Panc1 (cell line): ENCODE data around the gene ADAMTSL2. TPM values are rescaled to one million over a fixed set of nuclear protein-coding genes. Genes with fewer than 3 reads are reported as not detected.
A peak's percentile ranks its signal among the peaks of the same experiment; 100 is the strongest.

Source experiments
- ATAC-seq: fragments of 200-7000 bp; cut with Tn5 transposase; 2 replicates; pipeline ENCODE4 v1.9.1; 2020; ENCODE audit warnings: mild to moderate bottlenecking, moderate library complexity
- Bru-seq: library from RNA; stranded (reverse); fragments of 400-500 nt; gene quantifications from one replicate; lab custom pipeline; 2021; lab: Mats Ljungman, UMichigan
- BruChase-seq, 2 experiments: library from RNA; stranded (reverse); fragments of 400-500 nt; gene quantifications; one replicate each; lab custom pipeline; 2021; lab: Mats Ljungman, UMichigan
- BruUV-seq: library from RNA; stranded (reverse); fragments of 400-500 nt; replicated peaks from 2 replicates; lab custom pipeline; 2021; lab: Mats Ljungman, UMichigan
- CTCF ChIA-PET: fragments of 300-600 bp; sonication (Branson Sonifier 250); formaldehyde crosslinking; loops from one replicate; lab custom pipeline; 2022; ENCODE audit warnings: antibody characterized with exemption; lab: Charles Lee
- POLR2A ChIA-PET: fragments of 300-600 bp; sonication (Branson Sonifier 250); formaldehyde crosslinking; loops from one replicate; lab custom pipeline; 2022; ENCODE audit warnings: antibody characterized with exemption; lab: Charles Lee
- DNase-seq: peaks from one replicate; pipeline ENCODE4 v3.0.0-alpha.2; 2010; ENCODE audit warnings: low read depth, low spot score
- H3K27ac ChIP-seq: 2 replicates; pipeline ENCODE4 v1.5.1; 2011; ENCODE audit warnings: mild to moderate bottlenecking, low read length, inconsistent platforms
- H3K27me3 ChIP-seq: fragments of 200-500 bp; sonication (Bioruptor generic); 2 replicates; pipeline ENCODE4 v1.6.0; 2014; ENCODE audit warnings: low read length, inconsistent platforms; ENCODE audit not compliant: control insufficient read depth, insufficient read depth
- H3K36me3 ChIP-seq: fragments of 200-500 bp; sonication (Bioruptor generic); 2 replicates; pipeline ENCODE4 v1.5.1; 2014; ENCODE audit warnings: inconsistent platforms, mild to moderate bottlenecking, low read length, moderate library complexity; ENCODE audit not compliant: control insufficient read depth, insufficient read depth
- H3K4me1 ChIP-seq: 2 replicates; pipeline ENCODE4 v1.5.1; 2011; ENCODE audit warnings: inconsistent platforms, mild to moderate bottlenecking, low read length, moderate library complexity; ENCODE audit not compliant: control insufficient read depth, insufficient read depth
- H3K4me3 ChIP-seq, 2 experiments: 2 replicates each; pipeline ENCODE4 v1.5.1; 2011 to 2012; ENCODE audit warnings: low read depth in 2 of 2, low read length in 2 of 2, mild to moderate bottlenecking in 2 of 2, inconsistent platforms in 1 of 2, moderate library complexity in 1 of 2
- H3K9me3 ChIP-seq: fragments of 200-500 bp; sonication (Bioruptor generic); 2 replicates; pipeline ENCODE4 v1.5.1; 2014; ENCODE audit warnings: low read depth, mild to moderate bottlenecking, inconsistent platforms, low read length, moderate library complexity; ENCODE audit not compliant: control insufficient read depth, insufficient read depth
- POLR2AphosphoS5 ChIP-seq: IDR thresholded peaks from 2 replicates; pipeline ENCODE4 v1.6.1; 2012; ENCODE audit warnings: mild to moderate bottlenecking, low read depth, low read length, moderate library complexity
- SIN3A ChIP-seq: IDR thresholded peaks from 2 replicates; pipeline ENCODE4 v1.6.1; 2012; ENCODE audit warnings: low read depth, mild to moderate bottlenecking, low read length, moderate library complexity, borderline replicate concordance; ENCODE audit not compliant: insufficient read depth
- TCF7L2 ChIP-seq: IDR thresholded peaks from 2 replicates; pipeline ENCODE4 v1.6.1; 2011; ENCODE audit warnings: mild to moderate bottlenecking, low read depth, low read length, inconsistent platforms
- in situ Hi-C: cut with HindIII; loops from 2 replicates; pipeline ENCODE4 v1.10.0; 2016; ENCODE audit warnings: low sequenced_read_pairs, low pct_unique_long_range_greater_than_20kb
- intact Hi-C: fragments of 100-400 bp; cut with micrococcal nuclease; formaldehyde crosslinking; loops from one replicate; pipeline ENCODE4 v1.10.0; 2022; ENCODE audit not compliant: unreplicated experiment
- long read RNA-seq: library from polyadenylated mRNA; unstranded; transcript quantifications from one replicate; pipeline ENCODE4 v2.0.0, GENCODE V29; 2021; ENCODE audit not compliant: unreplicated experiment
- polyA plus RNA-seq: library from polyadenylated mRNA; unstranded; fragments of >200 nt; gene quantifications from one replicate; pipeline ENCODE4 v1.2.1, GENCODE V29; 2012; ENCODE audit warnings: missing spikeins; ENCODE audit not compliant: insufficient read length
- total RNA-seq: library from RNA; stranded (reverse); gene quantifications from one replicate; pipeline ENCODE4 v1.2.1, GENCODE V29; 2021; ENCODE audit not compliant: unreplicated experiment
- TF ChIP-seq, protein P1 (sequence below): fragments of 450-650 bp; IDR thresholded peaks from 2 replicates; pipeline ENCODE4 v1.5.1; 2017; ENCODE audit warnings: mild to moderate bottlenecking
- TF ChIP-seq, protein P2 (sequence below), 2 experiments: IDR thresholded peaks; 2 replicates each; pipeline ENCODE4 v1.6.1; 2011 to 2012; ENCODE audit warnings: low read depth in 2 of 2, control low read depth in 1 of 2, low read length in 1 of 2, mild to moderate bottlenecking in 1 of 2, moderate library complexity in 1 of 2; ENCODE audit not compliant: insufficient read depth in 1 of 2

ADAMTSL2 gene
- total RNA-seq (0.10 TPM), Bru-seq, nascent RNA (percentile 14 among the genes with signal in this experiment), BruChase-seq, experiment 1, labeled RNA remaining after a 2-hour chase (percentile 13 among the genes with signal in this experiment), BruChase-seq, experiment 2, labeled RNA remaining after a 6-hour chase (percentile 7 among the genes with signal in this experiment)
- polyA plus RNA-seq, result 0.25 TPM
- long read RNA-seq, partial matches to known transcripts, result 0 of 1 reads
- long read RNA-seq, other reads (novel, unspliced or antisense), result 1 of 1 reads

DNA sequence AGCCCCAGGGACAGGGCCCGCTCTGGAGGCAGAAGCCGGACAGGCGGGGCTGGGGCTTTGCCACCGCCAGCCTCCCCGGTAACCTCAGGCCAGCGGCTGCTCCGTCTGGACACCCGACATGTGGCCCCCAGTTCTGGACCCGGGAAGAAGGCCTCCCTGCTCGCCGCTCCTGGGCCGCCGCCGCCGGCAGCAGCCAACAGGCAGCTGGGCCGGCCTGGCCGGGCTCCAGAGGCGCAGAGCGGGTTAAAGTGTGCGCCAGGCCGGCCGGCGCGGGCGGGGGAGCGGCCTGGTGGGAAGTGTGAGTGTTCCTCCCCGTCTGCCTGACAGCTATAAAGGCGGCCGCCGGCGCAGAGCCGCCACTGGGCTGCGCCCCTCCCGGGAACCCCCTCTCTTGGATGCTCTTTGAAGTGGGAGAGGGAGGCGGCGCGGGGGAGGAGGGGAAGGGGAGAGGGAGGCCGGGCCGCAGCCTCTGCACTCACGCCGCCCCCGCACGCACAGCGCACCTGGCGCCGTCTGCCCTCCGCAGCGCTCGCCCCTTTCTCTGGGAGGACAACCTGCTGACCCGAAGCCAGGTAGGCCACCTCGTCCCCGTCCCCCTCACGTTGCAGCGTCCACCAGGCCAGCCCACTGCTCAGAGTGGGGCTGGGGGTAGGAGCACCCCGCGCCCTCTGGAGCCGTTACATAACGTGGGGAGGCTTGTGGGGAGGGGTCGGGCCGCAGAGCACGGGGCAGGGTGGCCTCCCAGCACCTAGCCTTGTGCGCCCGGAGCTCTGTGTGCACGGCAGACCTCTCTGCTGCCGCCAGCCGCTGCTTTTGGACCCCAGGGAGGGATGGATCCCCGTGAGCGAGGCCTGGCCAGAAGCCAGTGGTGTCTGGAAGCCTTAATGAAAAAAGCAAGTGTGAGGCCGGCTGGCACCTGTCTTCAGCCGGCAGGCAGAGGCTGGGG, at the start of gene ADAMTSL2:
Gene ADAMTSL2, plus strand, starts transcription at position 359 of the 946 bp plus-strand sequence. CDS start 2,009 bp downstream, outside the sequence.
- intact Hi-C loops (no loop called here), in situ Hi-C loops (no loop called here)
- ATAC-seq (no peak), DNase-seq (no peak)
- no peak for TF ChIP-seq POLR2AphosphoS5
- TF ChIP-seq, protein P1, sequence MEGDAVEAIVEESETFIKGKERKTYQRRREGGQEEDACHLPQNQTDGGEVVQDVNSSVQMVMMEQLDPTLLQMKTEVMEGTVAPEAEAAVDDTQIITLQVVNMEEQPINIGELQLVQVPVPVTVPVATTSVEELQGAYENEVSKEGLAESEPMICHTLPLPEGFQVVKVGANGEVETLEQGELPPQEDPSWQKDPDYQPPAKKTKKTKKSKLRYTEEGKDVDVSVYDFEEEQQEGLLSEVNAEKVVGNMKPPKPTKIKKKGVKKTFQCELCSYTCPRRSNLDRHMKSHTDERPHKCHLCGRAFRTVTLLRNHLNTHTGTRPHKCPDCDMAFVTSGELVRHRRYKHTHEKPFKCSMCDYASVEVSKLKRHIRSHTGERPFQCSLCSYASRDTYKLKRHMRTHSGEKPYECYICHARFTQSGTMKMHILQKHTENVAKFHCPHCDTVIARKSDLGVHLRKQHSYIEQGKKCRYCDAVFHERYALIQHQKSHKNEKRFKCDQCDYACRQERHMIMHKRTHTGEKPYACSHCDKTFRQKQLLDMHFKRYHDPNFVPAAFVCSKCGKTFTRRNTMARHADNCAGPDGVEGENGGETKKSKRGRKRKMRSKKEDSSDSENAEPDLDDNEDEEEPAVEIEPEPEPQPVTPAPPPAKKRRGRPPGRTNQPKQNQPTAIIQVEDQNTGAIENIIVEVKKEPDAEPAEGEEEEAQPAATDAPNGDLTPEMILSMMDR, result no peak
- TF ChIP-seq, protein P2, sequence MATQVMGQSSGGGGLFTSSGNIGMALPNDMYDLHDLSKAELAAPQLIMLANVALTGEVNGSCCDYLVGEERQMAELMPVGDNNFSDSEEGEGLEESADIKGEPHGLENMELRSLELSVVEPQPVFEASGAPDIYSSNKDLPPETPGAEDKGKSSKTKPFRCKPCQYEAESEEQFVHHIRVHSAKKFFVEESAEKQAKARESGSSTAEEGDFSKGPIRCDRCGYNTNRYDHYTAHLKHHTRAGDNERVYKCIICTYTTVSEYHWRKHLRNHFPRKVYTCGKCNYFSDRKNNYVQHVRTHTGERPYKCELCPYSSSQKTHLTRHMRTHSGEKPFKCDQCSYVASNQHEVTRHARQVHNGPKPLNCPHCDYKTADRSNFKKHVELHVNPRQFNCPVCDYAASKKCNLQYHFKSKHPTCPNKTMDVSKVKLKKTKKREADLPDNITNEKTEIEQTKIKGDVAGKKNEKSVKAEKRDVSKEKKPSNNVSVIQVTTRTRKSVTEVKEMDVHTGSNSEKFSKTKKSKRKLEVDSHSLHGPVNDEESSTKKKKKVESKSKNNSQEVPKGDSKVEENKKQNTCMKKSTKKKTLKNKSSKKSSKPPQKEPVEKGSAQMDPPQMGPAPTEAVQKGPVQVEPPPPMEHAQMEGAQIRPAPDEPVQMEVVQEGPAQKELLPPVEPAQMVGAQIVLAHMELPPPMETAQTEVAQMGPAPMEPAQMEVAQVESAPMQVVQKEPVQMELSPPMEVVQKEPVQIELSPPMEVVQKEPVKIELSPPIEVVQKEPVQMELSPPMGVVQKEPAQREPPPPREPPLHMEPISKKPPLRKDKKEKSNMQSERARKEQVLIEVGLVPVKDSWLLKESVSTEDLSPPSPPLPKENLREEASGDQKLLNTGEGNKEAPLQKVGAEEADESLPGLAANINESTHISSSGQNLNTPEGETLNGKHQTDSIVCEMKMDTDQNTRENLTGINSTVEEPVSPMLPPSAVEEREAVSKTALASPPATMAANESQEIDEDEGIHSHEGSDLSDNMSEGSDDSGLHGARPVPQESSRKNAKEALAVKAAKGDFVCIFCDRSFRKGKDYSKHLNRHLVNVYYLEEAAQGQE (IDR thresholded peaks at IDR 0.05; ENCODE audit: insufficient read depth in 1 of 2, low read depth in 2 of 2, low read length in 1 of 2), result no peak
- TF ChIP-seq TCF7L2, result no peak
- TF ChIP-seq SIN3A, result no peak
- Histone ChIP-seq H3K27ac (no peak within 1 kb of the TSS), H3K36me3 (no peaks in the 10 kb centered on the region), H3K4me1 (no peaks in the 10 kb centered on the region; the same call in 1 of the 2 replicates), H3K27me3 (no peaks in the 10 kb centered on the region), H3K4me3 (no peak within 1 kb of the TSS), H3K9me3 (no peaks in the 10 kb centered on the region)
- ChIA-PET CTCF (no interaction called here), POLR2A (no interaction called here)
- BruUV-seq, result no TSS peak

DNA sequence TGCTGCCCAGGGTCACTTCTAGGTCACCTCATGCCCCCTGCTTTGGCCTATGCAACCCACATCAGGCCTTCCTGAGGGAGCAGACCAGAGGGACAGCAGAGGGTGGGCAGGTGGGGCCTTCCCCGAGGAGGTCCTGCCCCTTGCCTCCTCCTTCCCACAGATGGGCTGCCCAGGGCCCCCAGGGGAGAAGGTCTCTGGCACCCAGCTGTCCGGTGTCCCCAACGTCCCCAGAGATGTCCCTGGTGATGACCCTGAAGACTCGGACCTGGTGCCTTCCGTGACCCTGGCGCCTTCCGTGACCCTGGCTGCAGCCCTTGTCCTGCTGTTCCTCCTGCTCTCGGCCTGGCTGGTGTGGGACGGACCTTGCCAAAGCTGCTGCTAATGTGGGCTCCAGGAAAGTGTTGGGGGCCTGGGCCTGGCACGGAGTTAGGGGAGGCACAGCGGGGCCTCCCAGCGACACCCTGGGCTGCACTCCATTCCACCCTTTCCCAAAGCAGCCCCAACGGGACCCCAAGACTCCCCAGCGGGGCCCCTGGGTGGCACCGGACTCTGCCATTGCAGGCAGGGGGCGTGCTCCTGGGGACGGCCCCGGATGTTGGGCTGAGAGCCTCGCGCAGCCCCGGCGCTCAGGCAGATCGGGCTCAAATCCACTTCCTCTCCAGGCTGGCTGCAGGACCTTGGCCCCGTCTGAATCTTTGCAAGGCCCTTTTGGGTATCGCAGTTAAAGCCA, 48.8 kb upstream of the ADAMTSL2 start:
- TF ChIP-seq POLR2AphosphoS5 (no peak), TCF7L2 (no peak), SIN3A (no peak)
- TF ChIP-seq, protein P1, result no peak
- TF ChIP-seq, protein P2 (IDR thresholded peaks at IDR 0.05; ENCODE audit: insufficient read depth in 1 of 2, low read depth in 2 of 2, low read length in 1 of 2), result no peak
- no peak overlapping the region for H3K27ac ChIP-seq

More for the DNA sequence above, 48.8 kb upstream of the ADAMTSL2 start:
- in situ Hi-C loops (no loop called here), intact Hi-C loops (loop anchor here (10.0 kb wide), 1 partner anchor 131 kb away; the partner anchor contains the start of genes SURF1 and SURF2)
- ChIA-PET CTCF (interaction anchor here (0.6 to 0.7 kb wide), 3 partner anchors 10 to 26 kb away, joined by 3 to 8 read pairs (median 4); no protein-coding TSS in a partner anchor), POLR2A (no interaction called here)
- no peak overlapping the region for H3K4me3 ChIP-seq
- H3K36me3 ChIP-seq, result no peaks in the 10 kb centered on the region
- DNase-seq, result no peak
- peak; percentile 61 for ATAC-seq
- peaks cover 2% of the 10 kb centered on the region; the same call in 1 of the 2 replicates for H3K4me1 ChIP-seq
- H3K27me3 ChIP-seq, result no peaks in the 10 kb centered on the region
- no TSS peak for BruUV-seq
- no peaks in the 10 kb centered on the region for H3K9me3 ChIP-seq
